Astrocyte (in vitro differentiated cells and primary cell): ENCODE results near the gene NBPF1. TPM values are rescaled to one million over a fixed set of nuclear protein-coding genes. Genes with fewer than 3 reads are reported as not detected.

Source experiments
- DNase-seq: peaks from one replicate; pipeline ENCODE4 v3.0.0-alpha.2; 2010; ENCODE audit warnings: low read depth
- FAIRE-seq: peaks from 2 replicates; lab custom pipeline; 2011; peaks lifted over from hg19 to GRCh38; lab: Jason Lieb, UNC
- H2AFZ ChIP-seq: 2 replicates; pipeline ENCODE4 v1.6.0; 2012; ENCODE audit warnings: low read depth, low read length, inconsistent platforms
- H3K27ac ChIP-seq: 2 replicates; pipeline ENCODE4 v1.5.1; 2011; ENCODE audit warnings: low read depth, low read length, inconsistent platforms
- H3K27me3 ChIP-seq: 2 replicates; pipeline ENCODE4 v1.6.0; 2011; ENCODE audit warnings: low read length, inconsistent platforms; ENCODE audit not compliant: insufficient read depth
- H3K36me3 ChIP-seq: 2 replicates; pipeline ENCODE4 v1.5.1; 2011; ENCODE audit warnings: low read length, inconsistent platforms; ENCODE audit not compliant: insufficient read depth
- H3K4me1 ChIP-seq: 2 replicates; pipeline ENCODE4 v1.5.1; 2011; ENCODE audit warnings: low read length, inconsistent platforms; ENCODE audit not compliant: insufficient read depth
- H3K4me2 ChIP-seq: 2 replicates; pipeline ENCODE4 v1.6.0; 2012; ENCODE audit warnings: low read length, inconsistent platforms
- H3K4me3 ChIP-seq: 2 replicates; pipeline ENCODE4 v1.5.1; 2011; ENCODE audit warnings: low read depth, mild to moderate bottlenecking, low read length, inconsistent platforms; ENCODE audit not compliant: insufficient read depth
- H3K79me2 ChIP-seq: 2 replicates; pipeline ENCODE4 v1.6.0; 2012; ENCODE audit warnings: mild to moderate bottlenecking, low read length, inconsistent platforms; ENCODE audit not compliant: insufficient read depth
- H3K9ac ChIP-seq: 2 replicates; pipeline ENCODE4 v1.6.0; 2012; ENCODE audit warnings: mild to moderate bottlenecking, low read length, inconsistent platforms
- H3K9me3 ChIP-seq: 2 replicates; pipeline ENCODE4 v1.5.1; 2012; ENCODE audit warnings: low read depth, mild to moderate bottlenecking, low read length, inconsistent platforms; ENCODE audit not compliant: insufficient read depth
- H4K20me1 ChIP-seq: 2 replicates; pipeline ENCODE4 v1.6.0; 2012; ENCODE audit warnings: low read length, inconsistent platforms; ENCODE audit not compliant: insufficient read depth
- H3K27ac Mint-ChIP-seq: one replicate; pipeline ENCODE4 v1.8.0; 2021; ENCODE audit warnings: mild to moderate bottlenecking, mixed read lengths; ENCODE audit not compliant: unreplicated experiment
- H3K27me3 Mint-ChIP-seq: one replicate; pipeline ENCODE4 v1.8.0; 2021; ENCODE audit warnings: low read depth, mixed read lengths; ENCODE audit not compliant: unreplicated experiment
- H3K36me3 Mint-ChIP-seq: one replicate; pipeline ENCODE4 v1.8.0; 2021; ENCODE audit warnings: low read depth, mixed read lengths; ENCODE audit not compliant: unreplicated experiment
- H3K4me1 Mint-ChIP-seq: one replicate; pipeline ENCODE4 v1.8.0; 2021; ENCODE audit warnings: low read depth, mixed read lengths; ENCODE audit not compliant: unreplicated experiment
- H3K4me3 Mint-ChIP-seq: one replicate; pipeline ENCODE4 v1.8.0; 2021; ENCODE audit warnings: mild to moderate bottlenecking, moderate library complexity, mixed read lengths; ENCODE audit not compliant: unreplicated experiment
- H3K9me3 Mint-ChIP-seq: one replicate; pipeline ENCODE4 v1.8.0; 2021; ENCODE audit warnings: mild to moderate bottlenecking, mixed read lengths; ENCODE audit not compliant: unreplicated experiment
- CTCF ChIP-seq: IDR thresholded peaks from 2 replicates; pipeline ENCODE4 v1.5.1; 2011; ENCODE audit warnings: low read depth, mild to moderate bottlenecking, inconsistent platforms, low read length, moderate library complexity; ENCODE audit not compliant: insufficient read depth
- EZH2 ChIP-seq: IDR thresholded peaks from 2 replicates; pipeline ENCODE4 v1.6.1; 2012; ENCODE audit warnings: mild to moderate bottlenecking, low read length, inconsistent platforms; ENCODE audit not compliant: insufficient read depth
- total RNA-seq: library from RNA; stranded (reverse); gene quantifications from 2 replicates; pipeline ENCODE4 v1.2.1, GENCODE V29; 2021

Gene NBPF1
- total RNA-seq, 1 donor from 2014 or later, result 23.1 TPM

DNA sequence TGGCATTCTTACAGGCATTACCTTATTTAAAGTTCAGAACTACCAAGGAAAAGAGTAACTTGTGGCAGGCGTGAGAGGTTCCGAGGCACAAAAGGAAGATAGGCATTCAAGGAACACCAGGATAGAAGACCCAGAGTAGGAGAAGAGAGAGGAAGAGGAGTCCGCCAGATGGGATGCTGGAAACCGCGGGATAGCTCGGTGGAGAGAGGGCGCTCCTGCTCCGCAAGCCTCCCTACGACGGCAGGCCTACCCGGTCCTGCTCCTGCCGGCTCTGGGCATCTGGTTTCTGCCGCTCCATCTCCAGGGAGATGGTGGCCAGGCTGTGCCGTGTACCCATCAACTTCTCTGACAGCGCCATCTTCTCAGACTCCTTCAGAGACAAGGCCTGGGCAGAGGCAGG, 5.4 kb upstream of the NBPF1 start:
- H3K36me3 ChIP-seq, result peaks cover 6% of the 10 kb centered on the region
- H3K27me3 ChIP-seq, result no peaks in the 10 kb centered on the region
- H3K4me1 ChIP-seq, result peaks cover 6% of the 10 kb centered on the region
- no peak for TF ChIP-seq EZH2
- no peak for TF ChIP-seq CTCF
- Mint-ChIP-seq H3K36me3 (no peaks in the 10 kb centered on the region), H3K4me3 (no peak overlapping the region), H3K27ac (no peak overlapping the region), H3K9me3 (no peaks in the 10 kb centered on the region), H3K27me3 (no peaks in the 10 kb centered on the region), H3K4me1 (no peaks in the 10 kb centered on the region)
- H2AFZ ChIP-seq, result no peak overlapping the region
- H3K4me3 ChIP-seq, result no peak overlapping the region
- H3K79me2 ChIP-seq, result no peaks in the 10 kb centered on the region
- FAIRE-seq (no peak), DNase-seq (no peak)
- H3K4me2 ChIP-seq, result no peak overlapping the region
- no peaks in the 10 kb centered on the region for H3K9me3 ChIP-seq
- no peak overlapping the region for H3K9ac ChIP-seq
- no peak overlapping the region for H3K27ac ChIP-seq
- H4K20me1 ChIP-seq, result peaks cover 16% of the 10 kb centered on the region

GRCh38 chr1:16617778-16618580, 4.6 kb upstream of the NBPF1 start:
- no peak for FAIRE-seq
- H3K9ac ChIP-seq, result no peak overlapping the region

More at GRCh38 chr1:16617778-16618580, 4.6 kb upstream of the NBPF1 start:
- Histone ChIP-seq H3K9me3 (no peaks in the 10 kb centered on the region), H3K36me3 (peaks cover 6% of the 10 kb centered on the region), H4K20me1 (peaks cover 14% of the 10 kb centered on the region), H3K4me2 (no peak overlapping the region), H2AFZ (no peak overlapping the region), H3K4me1 (peaks cover 4% of the 10 kb centered on the region), H3K4me3 (no peak overlapping the region), H3K27me3 (no peaks in the 10 kb centered on the region), H3K27ac (no peak overlapping the region), H3K79me2 (no peaks in the 10 kb centered on the region)
- no peak for DNase-seq
- Mint-ChIP-seq H3K4me1 (no peaks in the 10 kb centered on the region), H3K27ac (no peak overlapping the region), H3K27me3 (no peaks in the 10 kb centered on the region), H3K9me3 (no peaks in the 10 kb centered on the region), H3K4me3 (no peak overlapping the region), H3K36me3 (no peaks in the 10 kb centered on the region)
- TF ChIP-seq CTCF (no peak), EZH2 (no peak)
